HepG2 (cell line): ENCODE data around the gene KCNJ5. TPM values are rescaled to one million over a fixed set of nuclear protein-coding genes. Genes with fewer than 3 reads are reported as not detected.

ENCODE experiments used
- ATAC-seq: fragments of 200-7000 bp; cut with Tn5 transposase; 3 replicates; pipeline ENCODE4 v1.9.1; 2020; ENCODE audit warnings: mild to moderate bottlenecking, moderate library complexity
- BruUV-seq: library from RNA; stranded (reverse); fragments of 400-500 nt; replicated peaks from 2 replicates; lab custom pipeline; 2021; lab: Mats Ljungman, UMichigan
- CTCF ChIA-PET: fragments of 300-600 bp; formaldehyde crosslinking; extraction: SDS; loops from one replicate; lab custom pipeline; 2021; ENCODE audit warnings: low total read pairs, inconsistent platforms, low intra/inter-chr PET ratio; lab: Yijun Ruan, JAX
- POLR2A ChIA-PET: fragments of 350-600 bp; sonication (Branson Sonifier 250); formaldehyde crosslinking; loops from one replicate; lab custom pipeline; 2020; ENCODE audit warnings: antibody characterized with exemption, inconsistent platforms; lab: Yijun Ruan, JAX
- DNase-seq: peaks from one replicate; pipeline ENCODE4 v3.0.0-alpha.2; 2015; ENCODE audit warnings: low spot score
- FAIRE-seq: peaks from 3 replicates; lab custom pipeline; 2011; peaks lifted over from hg19 to GRCh38; lab: Jason Lieb, UNC
- H2AFZ ChIP-seq: one replicate; pipeline ENCODE4 v1.6.1; 2011; ENCODE audit warnings: low read length, inconsistent platforms
- H3K27ac ChIP-seq: fragments of 300-600 bp; 3 replicates; pipeline ENCODE4 v1.8.0; 2011; ENCODE audit warnings: mixed run types, mild to moderate bottlenecking, mixed read lengths, low read length, inconsistent platforms; ENCODE audit not compliant: insufficient read depth; ENCODE audit errors: extremely low read length
- H3K27me3 ChIP-seq, 2 experiments: fragments of 200-600 bp in 1 of 2; 2 replicates in 1 of 2; 3 replicates in 1 of 2; pipeline versions ENCODE4 v1.6.0 to v1.8.0; 2011; ENCODE audit warnings: low read length in 2 of 2, mild to moderate bottlenecking in 2 of 2, moderate library complexity in 2 of 2, inconsistent platforms in 1 of 2; ENCODE audit not compliant: insufficient read depth in 2 of 2, control insufficient read depth in 1 of 2
- H3K36me3 ChIP-seq, 2 experiments: fragments of 200-600 bp in 1 of 2; replicated peaks in 1 of 2; 2 replicates in 1 of 2; 3 replicates in 1 of 2; pipeline versions ENCODE4 v1.5.1 to v1.8.0; 2011; ENCODE audit warnings: low read length in 2 of 2, inconsistent platforms in 1 of 2; ENCODE audit not compliant: insufficient read depth in 2 of 2, control insufficient read depth in 1 of 2
- H3K4me1 ChIP-seq: 2 replicates; pipeline ENCODE4 v1.5.1; 2012; ENCODE audit warnings: low read length, inconsistent platforms; ENCODE audit not compliant: insufficient read depth
- H3K4me2 ChIP-seq: 2 replicates; pipeline ENCODE4 v1.6.0; 2011; ENCODE audit warnings: low read depth, low read length, inconsistent platforms
- H3K4me3 ChIP-seq, 3 experiments: fragments of 200-600 bp in 1 of 3; sonication (generic), shearing (Covaris generic) in 1 of 3; replicated peaks in 1 of 3; 2 replicates each; pipeline ENCODE4 v1.5.1; 2011 to 2016; ENCODE audit warnings: low read length in 3 of 3, inconsistent platforms in 2 of 3, low read depth in 2 of 3, mild to moderate bottlenecking in 2 of 3, control low read depth in 1 of 3, mixed read lengths in 1 of 3; ENCODE audit not compliant: insufficient read depth in 1 of 3
- H3K79me2 ChIP-seq: one replicate; pipeline ENCODE4 v1.6.1; 2011; ENCODE audit warnings: low read length, inconsistent platforms; ENCODE audit not compliant: insufficient read depth
- H3K9ac ChIP-seq: 2 replicates; pipeline ENCODE4 v1.6.0; 2011; ENCODE audit warnings: mild to moderate bottlenecking, low read depth, low read length, inconsistent platforms; ENCODE audit not compliant: insufficient read depth
- H3K9me3 ChIP-seq: 2 replicates; pipeline ENCODE4 v1.5.1; 2012; ENCODE audit warnings: mild to moderate bottlenecking, low read length
- H4K20me1 ChIP-seq: 2 replicates; pipeline ENCODE4 v1.6.0; 2011; ENCODE audit warnings: inconsistent platforms, mild to moderate bottlenecking, low read length, moderate library complexity; ENCODE audit not compliant: insufficient read depth
- CBX1 ChIP-seq: IDR thresholded peaks from one replicate; pipeline ENCODE4 v1.6.1; 2016; ENCODE audit warnings: antibody characterized with exemption, low read depth
- CENPBD1 ChIP-seq: sonication (generic); formaldehyde crosslinking; IDR thresholded peaks from 2 replicates; pipeline ENCODE4 v1.8.0; 2022; ENCODE audit warnings: missing genetic modification reagents, low read depth, mild to moderate bottlenecking, borderline replicate concordance
- FOXP1 ChIP-seq, 2 experiments: fragments of 450-650 bp in 1 of 2; IDR thresholded peaks; 2 replicates each; pipeline ENCODE4 v1.6.1; 2017 to 2018; ENCODE audit warnings: antibody characterized with exemption in 1 of 2
- NBN ChIP-seq: fragments of 450-650 bp; conservative IDR thresholded peaks from 2 replicates; pipeline ENCODE4 v1.6.1; 2017
- SMARCE1 ChIP-seq: fragments of 450-650 bp; IDR thresholded peaks from 2 replicates; pipeline ENCODE4 v1.6.1; 2017; ENCODE audit warnings: borderline replicate concordance
- TCF7L2 ChIP-seq: IDR thresholded peaks from 2 replicates; pipeline ENCODE4 v1.6.1; 2011; ENCODE audit warnings: mild to moderate bottlenecking, low read depth, low read length, moderate library complexity
- ZBTB25 ChIP-seq: IDR thresholded peaks from 2 replicates; pipeline ENCODE4 v1.6.1; 2018; ENCODE audit warnings: missing genetic modification reagents
- ZBTB8A ChIP-seq: sonication (generic); formaldehyde crosslinking; IDR thresholded peaks from 2 replicates; pipeline ENCODE4 v1.4.0; 2020; ENCODE audit warnings: mild to moderate bottlenecking, low read depth, missing genetic modification reagents, borderline replicate concordance
- ZNF263 ChIP-seq: sonication (generic); formaldehyde crosslinking; IDR thresholded peaks from 2 replicates; pipeline ENCODE4 v1.4.0; 2020; ENCODE audit warnings: missing genetic modification reagents
- ZNF562 ChIP-seq: sonication (generic); formaldehyde crosslinking; IDR thresholded peaks from 2 replicates; pipeline ENCODE4 v1.8.0; 2022; ENCODE audit warnings: missing genetic modification reagents, borderline replicate concordance
- ZNF574 ChIP-seq: sonication (generic); formaldehyde crosslinking; IDR thresholded peaks from 2 replicates; pipeline ENCODE4 v1.4.0; 2020; ENCODE audit warnings: missing genetic modification reagents
- ZNF616 ChIP-seq: sonication (generic); formaldehyde crosslinking; IDR thresholded peaks from 2 replicates; pipeline ENCODE4 v1.5.0; 2020; ENCODE audit warnings: low read depth, mild to moderate bottlenecking, missing genetic modification reagents
- ZNF678 ChIP-seq: sonication (generic); formaldehyde crosslinking; IDR thresholded peaks from 2 replicates; pipeline ENCODE4 v1.4.0; 2020; ENCODE audit warnings: mild to moderate bottlenecking, missing genetic modification reagents
- ZNF747 ChIP-seq: sonication (generic); formaldehyde crosslinking; IDR thresholded peaks from 2 replicates; pipeline ENCODE4 v1.8.1; 2023; ENCODE audit warnings: missing genetic modification reagents, mild to moderate bottlenecking, borderline replicate concordance
- ZNF879 ChIP-seq: sonication (generic); formaldehyde crosslinking; IDR thresholded peaks from 2 replicates; pipeline ENCODE4 v1.8.1; 2023; ENCODE audit warnings: missing genetic modification reagents
- WGBS: methylation state at CpG from one replicate; pipeline ENCODE4 v1.1.6; 2017; ENCODE audit warnings: low lambda C conversion rate; 5-methylcytosine and 5-hydroxymethylcytosine counted together
- in situ Hi-C: cut with HindIII; loops from 2 replicates; pipeline ENCODE4 v1.10.0; 2017; ENCODE audit warnings: low pct_unique_long_range_greater_than_20kb; ENCODE audit not compliant: extremely low pct_ligation_motif_present
- intact Hi-C: fragments of 100-400 bp; cut with micrococcal nuclease; formaldehyde crosslinking; loops from one replicate; pipeline ENCODE4 v1.10.0; 2022; ENCODE audit not compliant: unreplicated experiment
- polyA plus RNA-seq, 8 experiments: library from polyadenylated mRNA; depleted of rRNA in 3 of 8; stranded (reverse) in 7 of 8; unstranded in 1 of 8; fragments of >200 nt; fragmentation: Illumina TruSeq in 4 of 8; extraction: Trizol in 4 of 8; gene quantifications; 2 replicates each; pipeline versions ENCODE4 v1.2.1 to v1.2.3, GENCODE V29; 2011 to 2016; ENCODE audit warnings: low read depth in 4 of 8, missing spikeins in 1 of 8, mixed read lengths in 1 of 8; ENCODE audit not compliant: insufficient read depth in 1 of 8
- total RNA-seq, 5 experiments: library from RNA; depleted of rRNA; stranded (reverse); fragments of >200 nt; fragmentation: Illumina TruSeq; extraction: Trizol; gene quantifications; 2 replicates each; pipeline ENCODE4 v1.2.3, GENCODE V29; 2016; ENCODE audit warnings: low read depth in 1 of 5

KCNJ5 gene
- total and polyA plus RNA-seq, 2 of the 13 experiments (the other 11 are each of a cell fraction or from before 2014, with no cell fraction given): not detected

- H3K4me1 ChIP-seq: no peaks in the 10 kb centered on the region
- FAIRE-seq: no peak
- TF ChIP-seq ZNF879 (CRISPR knock-in tag) (no peak), CENPBD1 (no peak), ZNF263 (no peak), ZBTB8A (CRISPR knock-in tag) (no peak), ZNF616 (CRISPR knock-in tag) (no peak)
- TF ChIP-seq, all 625 proteins: peak for 0
- intact Hi-C loops: no loop called here
- peaks cover 5 to 33% of the 10 kb centered on the region in 2 experiments; a peak in 4 of 5 replicates for H3K27me3 ChIP-seq
- H3K9me3 ChIP-seq: no peaks in the 10 kb centered on the region
- POLR2A ChIA-PET: no interaction called here
- ATAC-seq (no peak), DNase-seq (no peak)
- CTCF ChIA-PET: no interaction called here
- H3K4me2 ChIP-seq: no peak overlapping the region
- H3K9ac ChIP-seq: no peak overlapping the region
- 2% methylated on average over 4 of the region's 4 CpGs for WGBS
- no peak overlapping the region for H3K27ac ChIP-seq
- BruUV-seq: no TSS peak
- in situ Hi-C loops: no loop called here
- no peak overlapping the region for H3K4me3 ChIP-seq
- no peaks in the 10 kb centered on the region for H3K79me2 ChIP-seq
- H4K20me1 ChIP-seq: no peaks in the 10 kb centered on the region
- H3K36me3 ChIP-seq: no peaks in the 10 kb centered on the region
- no peak overlapping the region for H2AFZ ChIP-seq
Measured at GRCh38 chr11:128862908-128863660, 28.1 kb upstream of the KCNJ5 start.

GRCh38 chr11:128865490-128865889 lies 25.7 kb upstream of the KCNJ5 start:
- H2AFZ ChIP-seq: no peak overlapping the region
- FAIRE-seq (no peak), ATAC-seq (no peak), DNase-seq (no peak)
- 0% methylated on average over 1 of the region's 1 CpG for WGBS
- no peaks in the 10 kb centered on the region for H3K79me2 ChIP-seq
- in situ Hi-C loops: no loop called here
- ChIA-PET CTCF (no interaction called here), POLR2A (no interaction called here)
- no peaks in the 10 kb centered on the region for H3K36me3 ChIP-seq
- no peak overlapping the region for H3K9ac ChIP-seq
- peaks cover 2 to 19% of the 10 kb centered on the region in 2 experiments for H3K27me3 ChIP-seq
- H3K27ac ChIP-seq: no peak overlapping the region
- no peak overlapping the region for H3K4me3 ChIP-seq
- H4K20me1 ChIP-seq: no peaks in the 10 kb centered on the region
- H3K9me3 ChIP-seq: no peaks in the 10 kb centered on the region
- no peaks in the 10 kb centered on the region for H3K4me1 ChIP-seq
- BruUV-seq: no TSS peak
- intact Hi-C loops: no loop called here
- no peak overlapping the region for H3K4me2 ChIP-seq
- no peak for TF ChIP-seq TCF7L2
- TF ChIP-seq ZBTB25 (CRISPR knock-in tag): no peak
- no peak for TF ChIP-seq CBX1
- no peak for TF ChIP-seq NBN
- TF ChIP-seq ZNF747: no peak
- no peak for TF ChIP-seq ZNF263
- TF ChIP-seq ZNF574 (CRISPR knock-in tag): no peak
- no peak for TF ChIP-seq FOXP1 (IDR thresholded peaks at IDR 0.05)
- no peak for TF ChIP-seq FOXP1 (CRISPR knock-in tag; IDR thresholded peaks at IDR 0.05)
- TF ChIP-seq ZNF678 (CRISPR knock-in tag): no peak
- TF ChIP-seq SMARCE1: no peak
- TF ChIP-seq ZNF562 (CRISPR knock-in tag): no peak
